ENCODE measurements around the gene SAMMSON.

Gene SAMMSON

GRCh38 chr3:69993757-69994156 is 5.8 kb upstream of the SAMMSON start:
- H3K4me3 ChIP-seq (ENCODE audit: low read length), result no peak overlapping the region
- DNase-seq (ENCODE audit: low read depth), result no peak
- TF ChIP-seq CTCF (IDR thresholded peaks at IDR 0.05; ENCODE audit: insufficient read depth, low read depth, low read length, missing control alignments), result no peak

GRCh38 chr3:69994919-69995318 is 4.6 kb upstream of the SAMMSON start:
- TF ChIP-seq CTCF (IDR thresholded peaks at IDR 0.05; ENCODE audit: insufficient read depth, low read depth, low read length, missing control alignments), result no peak
- no peak overlapping the region for H3K4me3 ChIP-seq (ENCODE audit: low read length)
- DNase-seq (ENCODE audit: low read depth), result no peak

GRCh38 chr3:69997631-69998307 is 1.8 kb upstream of the SAMMSON start:
- TF ChIP-seq CTCF (IDR thresholded peaks at IDR 0.05; ENCODE audit: insufficient read depth, low read depth, low read length, missing control alignments), result no peak
- DNase-seq (ENCODE audit: low read depth), result no peak
- H3K4me3 ChIP-seq (ENCODE audit: low read length), result no peak overlapping the region

GRCh38 chr3:69998759-69999139 is 784 bp upstream of the SAMMSON start:
- no peak for TF ChIP-seq CTCF (IDR thresholded peaks at IDR 0.05; ENCODE audit: insufficient read depth, low read depth, low read length, missing control alignments)
- no peak for DNase-seq (ENCODE audit: low read depth)
- H3K4me3 ChIP-seq (ENCODE audit: low read length), result no peak overlapping the region

- no peak for TF ChIP-seq CTCF (IDR thresholded peaks at IDR 0.05; ENCODE audit: insufficient read depth, low read depth, low read length, missing control alignments)
Observed at GRCh38 chr3:70000028-70000410, 486 bp downstream of the SAMMSON start.

GRCh38 chr3:70000563-70001081 is 1.1 kb downstream of the SAMMSON start:
- no peak overlapping the region for H3K4me3 ChIP-seq (ENCODE audit: low read length)
- TF ChIP-seq CTCF (IDR thresholded peaks at IDR 0.05; ENCODE audit: insufficient read depth, low read depth, low read length, missing control alignments), result no peak
- DNase-seq (ENCODE audit: low read depth), result no peak

More at GRCh38 chr3:70000028-70000410, 486 bp downstream of the SAMMSON start:
- DNase-seq (ENCODE audit: low read depth), result no peak
- no peak overlapping the region for H3K4me3 ChIP-seq (ENCODE audit: low read length)

- DNase-seq (ENCODE audit: low read depth), result no peak
- no peak for TF ChIP-seq CTCF (IDR thresholded peaks at IDR 0.05; ENCODE audit: insufficient read depth, low read depth, low read length, missing control alignments)
- H3K4me3 ChIP-seq (ENCODE audit: low read length), result no peak overlapping the region
Observed at GRCh38 chr3:70003119-70003518, 3.6 kb downstream of the SAMMSON start.

Measured in epithelial cell of esophagus (primary cell).